GM18867 (cell line): ENCODE data around the gene RCAN2.

Experiments
- ATAC-seq: cut with Tn5 transposase; IDR thresholded peaks from one replicate; pipeline ENCODE4 v1.9.1; 2021; ENCODE audit warnings: mild to moderate bottlenecking, moderate library complexity; ENCODE audit not compliant: unreplicated experiment

The RCAN2 gene

GRCh38 chr6:46175446-46175845, 315.8 kb downstream of the RCAN2 start:
- ATAC-seq, result peak; percentile 85

- ATAC-seq, result no peak
Measured at GRCh38 chr6:46174904-46175303, 316.3 kb downstream of the RCAN2 start.

- no peak for ATAC-seq
Measured at GRCh38 chr6:46172176-46172575, 319.1 kb downstream of the RCAN2 start.
